ENCODE measurements around the gene DNAJC1. TPM values are rescaled to one million over a fixed set of nuclear protein-coding genes. Genes with fewer than 3 reads are reported as not detected.

Gene DNAJC1
- total RNA-seq, 1 donor from 2014 or later = 66.8 TPM

DNA sequence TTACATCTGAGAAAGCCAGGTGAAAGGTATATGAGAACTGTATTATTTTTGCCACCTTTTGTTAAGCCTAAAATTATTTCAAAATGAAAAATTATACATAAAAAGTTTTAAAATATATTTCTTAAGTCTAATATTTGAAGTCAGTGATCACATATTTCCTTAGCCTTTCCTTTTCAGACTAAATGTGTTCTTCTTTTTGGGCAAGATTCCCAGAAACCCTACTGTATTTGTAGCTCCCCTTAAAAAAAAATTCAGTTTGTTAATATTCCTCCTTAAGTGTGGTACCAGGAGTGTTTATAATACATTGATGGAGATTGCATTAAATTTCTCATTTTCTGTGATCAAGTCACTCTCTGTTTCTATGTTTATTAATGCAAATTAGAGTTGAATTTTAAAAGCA is 22.8 kb downstream of the DNAJC1 start:
- Mint-ChIP-seq H3K27me3 (ENCODE audit: low read depth, unreplicated experiment) (no peaks in the 10 kb centered on the region), H3K4me3 (ENCODE audit: unreplicated experiment) (no peak overlapping the region), H3K4me1 (ENCODE audit: low read depth, unreplicated experiment) (peaks cover 25% of the 10 kb centered on the region), H3K9me3 (ENCODE audit: unreplicated experiment) (no peaks in the 10 kb centered on the region), H3K27ac (ENCODE audit: unreplicated experiment) (no peak overlapping the region), H3K36me3 (ENCODE audit: low read depth, unreplicated experiment) (no peaks in the 10 kb centered on the region)
- FAIRE-seq (no peak), DNase-seq (ENCODE audit: low read depth) (no peak)
- no peaks in the 10 kb centered on the region for H3K9me3 ChIP-seq (ENCODE audit: insufficient read depth, low read depth, low read length)
- H3K9ac ChIP-seq (ENCODE audit: low read length) = no peak overlapping the region
- H3K36me3 ChIP-seq (ENCODE audit: insufficient read depth, low read length) = no peaks in the 10 kb centered on the region
- no peak overlapping the region for H3K4me3 ChIP-seq (ENCODE audit: insufficient read depth, low read depth, low read length)
- H3K79me2 ChIP-seq (ENCODE audit: insufficient read depth, low read length) = peaks cover 42% of the 10 kb centered on the region
- TF ChIP-seq, protein P1, sequence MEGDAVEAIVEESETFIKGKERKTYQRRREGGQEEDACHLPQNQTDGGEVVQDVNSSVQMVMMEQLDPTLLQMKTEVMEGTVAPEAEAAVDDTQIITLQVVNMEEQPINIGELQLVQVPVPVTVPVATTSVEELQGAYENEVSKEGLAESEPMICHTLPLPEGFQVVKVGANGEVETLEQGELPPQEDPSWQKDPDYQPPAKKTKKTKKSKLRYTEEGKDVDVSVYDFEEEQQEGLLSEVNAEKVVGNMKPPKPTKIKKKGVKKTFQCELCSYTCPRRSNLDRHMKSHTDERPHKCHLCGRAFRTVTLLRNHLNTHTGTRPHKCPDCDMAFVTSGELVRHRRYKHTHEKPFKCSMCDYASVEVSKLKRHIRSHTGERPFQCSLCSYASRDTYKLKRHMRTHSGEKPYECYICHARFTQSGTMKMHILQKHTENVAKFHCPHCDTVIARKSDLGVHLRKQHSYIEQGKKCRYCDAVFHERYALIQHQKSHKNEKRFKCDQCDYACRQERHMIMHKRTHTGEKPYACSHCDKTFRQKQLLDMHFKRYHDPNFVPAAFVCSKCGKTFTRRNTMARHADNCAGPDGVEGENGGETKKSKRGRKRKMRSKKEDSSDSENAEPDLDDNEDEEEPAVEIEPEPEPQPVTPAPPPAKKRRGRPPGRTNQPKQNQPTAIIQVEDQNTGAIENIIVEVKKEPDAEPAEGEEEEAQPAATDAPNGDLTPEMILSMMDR (IDR thresholded peaks at IDR 0.05; ENCODE audit: insufficient read depth, low read depth, low read length) = no peak
- TF ChIP-seq EZH2 (IDR thresholded peaks at IDR 0.05; ENCODE audit: insufficient read depth, low read length) = no peak
- H4K20me1 ChIP-seq (ENCODE audit: insufficient read depth, low read length) = peaks cover 22% of the 10 kb centered on the region
- H2AFZ ChIP-seq (ENCODE audit: low read depth, low read length) = no peak overlapping the region
- peaks cover 5% of the 10 kb centered on the region for H3K4me1 ChIP-seq (ENCODE audit: insufficient read depth, low read length)
- H3K4me2 ChIP-seq (ENCODE audit: low read length) = no peak overlapping the region
- H3K27ac ChIP-seq (ENCODE audit: low read depth, low read length) = no peak overlapping the region
- H3K27me3 ChIP-seq (ENCODE audit: insufficient read depth, low read length) = no peaks in the 10 kb centered on the region

GRCh38 chr10:21978191-21978862 is 25.2 kb downstream of the DNAJC1 start:
- Histone ChIP-seq H3K79me2 (ENCODE audit: insufficient read depth, low read length) (peaks cover 40% of the 10 kb centered on the region), H2AFZ (ENCODE audit: low read depth, low read length) (no peak overlapping the region), H3K4me1 (ENCODE audit: insufficient read depth, low read length) (peaks cover 5% of the 10 kb centered on the region), H4K20me1 (ENCODE audit: insufficient read depth, low read length) (peaks cover 19% of the 10 kb centered on the region), H3K4me2 (ENCODE audit: low read length) (peak overlapping the region; percentile 27), H3K27ac (ENCODE audit: low read depth, low read length) (no peak overlapping the region), H3K9me3 (ENCODE audit: insufficient read depth, low read depth, low read length) (no peaks in the 10 kb centered on the region), H3K27me3 (ENCODE audit: insufficient read depth, low read length) (no peaks in the 10 kb centered on the region), H3K9ac (ENCODE audit: low read length) (no peak overlapping the region), H3K4me3 (ENCODE audit: insufficient read depth, low read depth, low read length) (no peak overlapping the region), H3K36me3 (ENCODE audit: insufficient read depth, low read length) (no peaks in the 10 kb centered on the region)
- FAIRE-seq = peak; percentile 72
- Mint-ChIP-seq H3K4me1 (ENCODE audit: low read depth, unreplicated experiment) (peaks cover 25% of the 10 kb centered on the region), H3K9me3 (ENCODE audit: unreplicated experiment) (no peaks in the 10 kb centered on the region), H3K36me3 (ENCODE audit: low read depth, unreplicated experiment) (no peaks in the 10 kb centered on the region), H3K4me3 (ENCODE audit: unreplicated experiment) (no peak overlapping the region), H3K27me3 (ENCODE audit: low read depth, unreplicated experiment) (no peaks in the 10 kb centered on the region), H3K27ac (ENCODE audit: unreplicated experiment) (peak overlapping the region; percentile 50)
- TF ChIP-seq, protein P1 (IDR thresholded peaks at IDR 0.05; ENCODE audit: insufficient read depth, low read depth, low read length) = no peak
- no peak for TF ChIP-seq EZH2 (IDR thresholded peaks at IDR 0.05; ENCODE audit: insufficient read depth, low read length)
- DNase-seq (ENCODE audit: low read depth) = peak; percentile 80

- Histone ChIP-seq H3K4me1 (ENCODE audit: insufficient read depth, low read length) (peaks cover 5% of the 10 kb centered on the region), H2AFZ (ENCODE audit: low read depth, low read length) (no peak overlapping the region), H3K4me2 (ENCODE audit: low read length) (no peak overlapping the region), H3K9me3 (ENCODE audit: insufficient read depth, low read depth, low read length) (no peaks in the 10 kb centered on the region), H3K27ac (ENCODE audit: low read depth, low read length) (no peak overlapping the region), H3K4me3 (ENCODE audit: insufficient read depth, low read depth, low read length) (no peak overlapping the region), H4K20me1 (ENCODE audit: insufficient read depth, low read length) (peaks cover 16% of the 10 kb centered on the region), H3K79me2 (ENCODE audit: insufficient read depth, low read length) (peaks cover 29% of the 10 kb centered on the region), H3K9ac (ENCODE audit: low read length) (no peak overlapping the region), H3K27me3 (ENCODE audit: insufficient read depth, low read length) (no peaks in the 10 kb centered on the region), H3K36me3 (ENCODE audit: insufficient read depth, low read length) (no peaks in the 10 kb centered on the region)
- TF ChIP-seq EZH2 (IDR thresholded peaks at IDR 0.05; ENCODE audit: insufficient read depth, low read length) = no peak
- TF ChIP-seq, protein P1 (IDR thresholded peaks at IDR 0.05; ENCODE audit: insufficient read depth, low read depth, low read length) = no peak
- no peak for FAIRE-seq
- Mint-ChIP-seq H3K36me3 (ENCODE audit: low read depth, unreplicated experiment) (no peaks in the 10 kb centered on the region), H3K27me3 (ENCODE audit: low read depth, unreplicated experiment) (no peaks in the 10 kb centered on the region), H3K9me3 (ENCODE audit: unreplicated experiment) (no peaks in the 10 kb centered on the region), H3K27ac (ENCODE audit: unreplicated experiment) (peak overlapping the region; percentile 49), H3K4me3 (ENCODE audit: unreplicated experiment) (no peak overlapping the region), H3K4me1 (ENCODE audit: low read depth, unreplicated experiment) (peaks cover 27% of the 10 kb centered on the region)
- DNase-seq (ENCODE audit: low read depth) = no peak
These were observed 26.8 kb downstream of the DNAJC1 start for GRCh38 chr10:21976739-21977138.

Measured in astrocyte (in vitro differentiated cells and primary cell).